ENCODE measurements around the gene SNX25. TPM values are rescaled to one million over a fixed set of nuclear protein-coding genes. Genes with fewer than 3 reads are reported as not detected.

SNX25 gene
- total RNA-seq, 3 donors from 2014 or later (not counting 1 experiment from before 2014, with no cell fraction given) = 15.5 to 18.0 (median 16.6) TPM

DNA sequence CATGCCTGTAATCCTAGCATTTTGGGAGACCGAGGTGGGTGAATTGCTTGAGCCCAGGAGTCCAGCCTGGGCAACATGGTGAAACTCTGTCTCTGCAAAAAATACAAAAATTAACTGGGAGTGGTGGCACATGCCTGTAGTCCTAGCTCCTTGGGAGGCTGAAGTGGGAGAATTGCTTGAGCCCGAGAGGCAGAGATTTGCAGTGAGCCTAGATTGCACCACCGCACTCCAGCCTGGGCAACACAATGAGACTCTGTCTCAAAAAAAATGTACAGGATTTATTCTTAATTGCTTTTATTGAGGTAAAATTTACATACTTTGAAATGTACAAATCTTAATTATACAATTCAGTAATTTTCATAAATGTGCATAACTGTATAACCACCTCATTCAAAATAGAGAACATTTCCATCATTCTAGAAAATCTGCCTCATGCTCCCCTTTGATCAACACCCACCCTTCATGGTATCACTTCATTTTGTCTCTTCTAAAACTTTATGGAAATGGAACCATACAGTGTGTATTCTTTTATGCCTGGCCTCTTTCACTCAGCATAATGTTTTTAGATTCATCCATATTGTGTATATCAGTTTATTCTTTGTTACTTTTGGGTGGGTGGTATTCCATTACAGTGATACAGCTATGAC, 39.1 kb downstream of the SNX25 start:
- TF ChIP-seq, protein P1, sequence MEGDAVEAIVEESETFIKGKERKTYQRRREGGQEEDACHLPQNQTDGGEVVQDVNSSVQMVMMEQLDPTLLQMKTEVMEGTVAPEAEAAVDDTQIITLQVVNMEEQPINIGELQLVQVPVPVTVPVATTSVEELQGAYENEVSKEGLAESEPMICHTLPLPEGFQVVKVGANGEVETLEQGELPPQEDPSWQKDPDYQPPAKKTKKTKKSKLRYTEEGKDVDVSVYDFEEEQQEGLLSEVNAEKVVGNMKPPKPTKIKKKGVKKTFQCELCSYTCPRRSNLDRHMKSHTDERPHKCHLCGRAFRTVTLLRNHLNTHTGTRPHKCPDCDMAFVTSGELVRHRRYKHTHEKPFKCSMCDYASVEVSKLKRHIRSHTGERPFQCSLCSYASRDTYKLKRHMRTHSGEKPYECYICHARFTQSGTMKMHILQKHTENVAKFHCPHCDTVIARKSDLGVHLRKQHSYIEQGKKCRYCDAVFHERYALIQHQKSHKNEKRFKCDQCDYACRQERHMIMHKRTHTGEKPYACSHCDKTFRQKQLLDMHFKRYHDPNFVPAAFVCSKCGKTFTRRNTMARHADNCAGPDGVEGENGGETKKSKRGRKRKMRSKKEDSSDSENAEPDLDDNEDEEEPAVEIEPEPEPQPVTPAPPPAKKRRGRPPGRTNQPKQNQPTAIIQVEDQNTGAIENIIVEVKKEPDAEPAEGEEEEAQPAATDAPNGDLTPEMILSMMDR (IDR thresholded peaks at IDR 0.05) = no peak
- intact Hi-C loops (cut with micrococcal nuclease) = no loop called here
- H3K36me3 Mint-ChIP-seq = no peaks in the 10 kb centered on the region
- ATAC-seq = no peak
- Histone ChIP-seq H3K9me3 (ENCODE audit: control insufficient read depth, insufficient read depth, low read length) (no peaks in the 10 kb centered on the region), H3K27me3 (ENCODE audit: control insufficient read depth, insufficient read depth, low read length) (no peaks in the 10 kb centered on the region), H3K4me1 (ENCODE audit: control insufficient read depth, insufficient read depth, low read length) (no peaks in the 10 kb centered on the region), H3K36me3 (ENCODE audit: control insufficient read depth, insufficient read depth, low read length) (peaks cover 3% of the 10 kb centered on the region), H3K4me3 (ENCODE audit: low read length) (no peak overlapping the region), H3K27ac (ENCODE audit: low read length) (no peak overlapping the region)
- H3K4me3 Mint-ChIP-seq = no peak overlapping the region
- no peaks in the 10 kb centered on the region for H3K27me3 Mint-ChIP-seq (ENCODE audit: low read depth in 2 of 2)
- H3K4me1 Mint-ChIP-seq = peaks cover 7 to 13% of the 10 kb centered on the region in 2 donors
- no peak overlapping the region for H3K27ac Mint-ChIP-seq
- no peak for DNase-seq
- 100% methylated on average over 3 of the region's 3 CpGs for WGBS (ENCODE audit: insufficient coverage)
- H3K9me3 Mint-ChIP-seq = no peaks in the 10 kb centered on the region

- TF ChIP-seq, protein P1 (IDR thresholded peaks at IDR 0.05) = no peak
- H3K4me1 ChIP-seq (ENCODE audit: control insufficient read depth, insufficient read depth, low read length) = no peaks in the 10 kb centered on the region
- H3K36me3 ChIP-seq (ENCODE audit: control insufficient read depth, insufficient read depth, low read length) = peaks cover 3% of the 10 kb centered on the region
- H3K9me3 ChIP-seq (ENCODE audit: control insufficient read depth, insufficient read depth, low read length) = no peaks in the 10 kb centered on the region
- Mint-ChIP-seq H3K36me3 (no peaks in the 10 kb centered on the region), H3K4me3 (no peak overlapping the region), H3K27ac (no peak overlapping the region), H3K27me3 (ENCODE audit: low read depth in 2 of 2) (no peaks in the 10 kb centered on the region), H3K4me1 (peaks cover 7 to 13% of the 10 kb centered on the region in 2 donors), H3K9me3 (no peaks in the 10 kb centered on the region)
- no peaks in the 10 kb centered on the region for H3K27me3 ChIP-seq (ENCODE audit: control insufficient read depth, insufficient read depth, low read length)
- H3K27ac ChIP-seq (ENCODE audit: low read length) = no peak overlapping the region
- intact Hi-C loops (cut with micrococcal nuclease) = no loop called here
- DNase-seq (no peak), ATAC-seq (no peak)
- no peak overlapping the region for H3K4me3 ChIP-seq (ENCODE audit: low read length)
- WGBS (ENCODE audit: insufficient coverage) = 100% methylated on average over 2 of the region's 2 CpGs
These were observed 39.7 kb downstream of the SNX25 start for GRCh38 chr4:185249105-185249504.

- peak in 1 of 2 donors; percentile 70 for DNase-seq
- 86% methylated on average over 5 of the region's 5 CpGs for WGBS (ENCODE audit: insufficient coverage)
- H3K27me3 ChIP-seq (ENCODE audit: control insufficient read depth, insufficient read depth, low read length) = no peaks in the 10 kb centered on the region
- Mint-ChIP-seq H3K9me3 (no peaks in the 10 kb centered on the region), H3K27ac (peak overlapping the region in 1 of 2 donors; percentile 89), H3K27me3 (ENCODE audit: low read depth in 2 of 2) (no peaks in the 10 kb centered on the region), H3K4me1 (peaks cover 18 to 19% of the 10 kb centered on the region in 2 donors), H3K4me3 (peak overlapping the region; percentile 7), H3K36me3 (no peaks in the 10 kb centered on the region)
- H3K36me3 ChIP-seq (ENCODE audit: control insufficient read depth, insufficient read depth, low read length) = no peaks in the 10 kb centered on the region
- TF ChIP-seq, protein P1 (IDR thresholded peaks at IDR 0.05) = no peak
- peak in 1 of 3 donors; percentile 27 for ATAC-seq
- no peaks in the 10 kb centered on the region for H3K9me3 ChIP-seq (ENCODE audit: control insufficient read depth, insufficient read depth, low read length)
- intact Hi-C loops (cut with micrococcal nuclease) = no loop called here
- no peaks in the 10 kb centered on the region for H3K4me1 ChIP-seq (ENCODE audit: control insufficient read depth, insufficient read depth, low read length)
- H3K4me3 ChIP-seq (ENCODE audit: low read length) = no peak overlapping the region
- H3K27ac ChIP-seq (ENCODE audit: low read length) = peak overlapping the region; percentile 16
These were observed 45.0 kb downstream of the SNX25 start for GRCh38 chr4:185254434-185254833.

- Mint-ChIP-seq H3K27ac (peak overlapping the region in 1 of 2 donors; percentile 89), H3K9me3 (no peaks in the 10 kb centered on the region), H3K27me3 (ENCODE audit: low read depth in 2 of 2) (no peaks in the 10 kb centered on the region), H3K36me3 (no peaks in the 10 kb centered on the region), H3K4me3 (peak overlapping the region; percentile 89), H3K4me1 (peaks cover 18 to 19% of the 10 kb centered on the region in 2 donors)
- TF ChIP-seq, protein P1 (IDR thresholded peaks at IDR 0.05) = no peak
- Histone ChIP-seq H3K9me3 (ENCODE audit: control insufficient read depth, insufficient read depth, low read length) (no peaks in the 10 kb centered on the region), H3K36me3 (ENCODE audit: control insufficient read depth, insufficient read depth, low read length) (no peaks in the 10 kb centered on the region), H3K27ac (ENCODE audit: low read length) (peak overlapping the region; percentile 64), H3K4me1 (ENCODE audit: control insufficient read depth, insufficient read depth, low read length) (no peaks in the 10 kb centered on the region), H3K4me3 (ENCODE audit: low read length) (peak overlapping the region; percentile 12), H3K27me3 (ENCODE audit: control insufficient read depth, insufficient read depth, low read length) (no peaks in the 10 kb centered on the region)
- peak in 1 of 3 donors; percentile 80 for ATAC-seq
- WGBS (ENCODE audit: insufficient coverage) = 40% methylated on average over 1 of the region's 3 CpGs
- DNase-seq = peak in 1 of 2 donors; percentile 49
- intact Hi-C loops (cut with micrococcal nuclease) = no loop called here
These were observed 46.5 kb downstream of the SNX25 start for GRCh38 chr4:185255868-185256267.

All from natural killer cell (primary cell).